Type B pancreatic cell (in vitro differentiated cells): ENCODE measurements around the gene ADIPOR2. TPM values are rescaled to one million over a fixed set of nuclear protein-coding genes. Genes with fewer than 3 reads are reported as not detected.
A peak's percentile ranks its signal among the peaks of the same experiment; 100 is the strongest.

ENCODE experiments used
- DNase-seq: peaks from one replicate; pipeline ENCODE4 v3.0.0; 2021; ENCODE audit warnings: mixed read lengths; ENCODE audit not compliant: unreplicated experiment; ENCODE audit errors: extremely low spot score
- H3K27ac Mint-ChIP-seq: 2 replicates; pipeline ENCODE4 v1.8.0; 2021; ENCODE audit warnings: mild to moderate bottlenecking, mixed read lengths
- H3K27me3 Mint-ChIP-seq: 2 replicates; pipeline ENCODE4 v1.8.0; 2021; ENCODE audit warnings: mixed read lengths
- H3K36me3 Mint-ChIP-seq: 2 replicates; pipeline ENCODE4 v1.8.0; 2021; ENCODE audit warnings: mixed read lengths
- H3K4me1 Mint-ChIP-seq: one replicate; pipeline ENCODE4 v1.8.0; 2021; ENCODE audit warnings: mixed read lengths; ENCODE audit not compliant: unreplicated experiment
- H3K4me3 Mint-ChIP-seq: 2 replicates; pipeline ENCODE4 v1.8.0; 2021; ENCODE audit warnings: mild to moderate bottlenecking, mixed read lengths
- H3K9me3 Mint-ChIP-seq: 2 replicates; pipeline ENCODE4 v1.8.0; 2021; ENCODE audit warnings: mixed read lengths
- total RNA-seq: library from RNA; stranded (reverse); gene quantifications from 2 replicates; pipeline ENCODE4 v1.2.1, GENCODE V29; 2021; ENCODE audit warnings: low replicate concordance
- TF ChIP-seq, protein P1 (sequence below): fragments of 200-600 bp; sonication (generic); conservative IDR thresholded peaks from 2 replicates; pipeline ENCODE4 v1.5.0; 2021; ENCODE audit warnings: antibody characterized with exemption, mild to moderate bottlenecking

ADIPOR2 gene
- total RNA-seq, 1 donor from 2014 or later, result 49.2 TPM

DNA sequence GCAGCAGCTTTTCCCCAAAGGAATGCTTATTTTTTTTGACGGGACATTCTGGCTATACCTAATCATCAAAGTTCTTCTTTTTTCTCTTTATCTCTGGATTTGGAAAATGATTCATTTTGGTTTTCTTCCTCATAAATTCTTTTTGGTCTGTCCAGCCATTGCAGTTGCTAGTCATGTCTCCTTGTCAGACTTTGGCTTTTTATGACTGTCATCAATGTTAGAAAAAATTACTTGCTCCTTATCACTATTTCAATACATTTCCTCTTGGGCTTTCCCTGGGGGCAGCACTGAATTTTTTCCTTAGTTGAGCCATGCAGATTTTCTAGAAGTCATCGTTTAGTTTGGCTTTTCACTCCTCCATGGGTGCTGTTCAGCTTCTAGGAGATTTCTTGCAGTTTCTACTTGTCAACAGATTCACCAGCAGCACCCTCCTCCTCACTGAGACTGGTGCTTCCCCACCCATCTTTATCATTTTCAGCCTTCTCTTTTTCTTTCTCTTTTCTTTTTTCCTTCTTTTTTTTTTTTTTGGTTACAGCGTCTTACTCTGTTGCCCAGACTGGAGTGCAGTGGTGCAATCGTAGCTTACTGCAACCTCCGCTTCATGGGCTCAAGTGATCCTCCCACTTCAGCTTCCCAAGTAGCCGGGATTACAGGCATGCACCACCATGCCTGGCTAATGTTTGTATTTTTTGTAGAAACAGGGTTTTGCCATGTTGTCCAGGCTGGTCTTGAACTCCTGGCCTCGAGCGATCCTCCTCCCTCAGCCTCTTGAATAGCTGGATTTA, 5.2 kb downstream of the ADIPOR2 start:
- DNase-seq, result no peak
- no peak overlapping the region for H3K4me3 Mint-ChIP-seq
- H3K4me1 Mint-ChIP-seq, result peaks cover 30% of the 10 kb centered on the region
- TF ChIP-seq, protein P1, sequence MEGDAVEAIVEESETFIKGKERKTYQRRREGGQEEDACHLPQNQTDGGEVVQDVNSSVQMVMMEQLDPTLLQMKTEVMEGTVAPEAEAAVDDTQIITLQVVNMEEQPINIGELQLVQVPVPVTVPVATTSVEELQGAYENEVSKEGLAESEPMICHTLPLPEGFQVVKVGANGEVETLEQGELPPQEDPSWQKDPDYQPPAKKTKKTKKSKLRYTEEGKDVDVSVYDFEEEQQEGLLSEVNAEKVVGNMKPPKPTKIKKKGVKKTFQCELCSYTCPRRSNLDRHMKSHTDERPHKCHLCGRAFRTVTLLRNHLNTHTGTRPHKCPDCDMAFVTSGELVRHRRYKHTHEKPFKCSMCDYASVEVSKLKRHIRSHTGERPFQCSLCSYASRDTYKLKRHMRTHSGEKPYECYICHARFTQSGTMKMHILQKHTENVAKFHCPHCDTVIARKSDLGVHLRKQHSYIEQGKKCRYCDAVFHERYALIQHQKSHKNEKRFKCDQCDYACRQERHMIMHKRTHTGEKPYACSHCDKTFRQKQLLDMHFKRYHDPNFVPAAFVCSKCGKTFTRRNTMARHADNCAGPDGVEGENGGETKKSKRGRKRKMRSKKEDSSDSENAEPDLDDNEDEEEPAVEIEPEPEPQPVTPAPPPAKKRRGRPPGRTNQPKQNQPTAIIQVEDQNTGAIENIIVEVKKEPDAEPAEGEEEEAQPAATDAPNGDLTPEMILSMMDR, result no peak
- H3K27ac Mint-ChIP-seq, result peak overlapping the region; percentile 61
- H3K36me3 Mint-ChIP-seq, result peaks cover 36% of the 10 kb centered on the region
- peaks cover 2% of the 10 kb centered on the region for H3K27me3 Mint-ChIP-seq
- H3K9me3 Mint-ChIP-seq, result no peaks in the 10 kb centered on the region

DNA sequence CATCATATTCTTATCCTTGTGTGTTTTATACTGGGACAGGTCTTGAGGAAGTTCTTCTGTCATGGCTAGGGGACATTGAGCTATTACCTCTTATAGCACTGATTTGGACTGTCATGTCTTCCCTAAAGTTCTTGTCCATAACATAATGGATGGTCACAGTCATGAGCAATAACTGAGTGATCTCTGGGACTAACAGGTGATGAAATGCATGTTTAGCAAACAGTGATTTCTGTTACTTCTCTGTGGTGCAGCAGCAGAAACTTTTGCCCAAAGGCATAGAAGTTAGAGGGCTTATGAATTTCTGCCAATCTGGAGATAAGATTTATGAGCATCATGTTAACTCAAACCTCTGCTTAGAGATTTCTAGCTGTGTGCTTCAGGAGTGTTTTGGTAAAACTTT, 5.9 kb downstream of the ADIPOR2 start:
- TF ChIP-seq, protein P1, result no peak
- no peaks in the 10 kb centered on the region for H3K27me3 Mint-ChIP-seq
- DNase-seq, result no peak
- H3K27ac Mint-ChIP-seq, result peak overlapping the region; percentile 34
- H3K9me3 Mint-ChIP-seq, result no peaks in the 10 kb centered on the region
- no peak overlapping the region for H3K4me3 Mint-ChIP-seq
- H3K4me1 Mint-ChIP-seq, result peaks cover 30% of the 10 kb centered on the region
- H3K36me3 Mint-ChIP-seq, result peaks cover 33% of the 10 kb centered on the region

DNA sequence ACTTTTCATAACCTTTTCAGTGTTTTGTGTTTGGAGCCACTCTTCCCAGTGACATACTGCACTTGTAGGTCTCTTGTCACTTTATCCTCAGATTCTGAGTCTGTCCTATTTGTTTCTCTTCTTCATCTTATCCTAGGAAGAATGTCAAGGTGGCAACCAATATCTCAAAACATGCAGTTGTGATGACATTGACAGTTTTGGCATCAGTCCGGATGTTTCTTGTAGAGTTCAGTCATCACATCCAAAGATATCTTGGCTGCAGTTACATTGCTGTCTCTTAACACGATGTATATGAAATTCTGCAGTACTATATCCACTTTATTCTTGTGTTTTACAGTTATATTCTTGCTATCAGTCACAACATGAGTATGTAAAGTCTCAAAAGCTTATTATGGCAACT, 6.4 kb downstream of the ADIPOR2 start:
- H3K4me3 Mint-ChIP-seq, result no peak overlapping the region
- DNase-seq, result no peak
- H3K36me3 Mint-ChIP-seq, result peaks cover 34% of the 10 kb centered on the region
- no peaks in the 10 kb centered on the region for H3K9me3 Mint-ChIP-seq
- peaks cover 26% of the 10 kb centered on the region for H3K4me1 Mint-ChIP-seq
- no peaks in the 10 kb centered on the region for H3K27me3 Mint-ChIP-seq
- peak overlapping the region; percentile 34 for H3K27ac Mint-ChIP-seq
- TF ChIP-seq, protein P1, result no peak

DNA sequence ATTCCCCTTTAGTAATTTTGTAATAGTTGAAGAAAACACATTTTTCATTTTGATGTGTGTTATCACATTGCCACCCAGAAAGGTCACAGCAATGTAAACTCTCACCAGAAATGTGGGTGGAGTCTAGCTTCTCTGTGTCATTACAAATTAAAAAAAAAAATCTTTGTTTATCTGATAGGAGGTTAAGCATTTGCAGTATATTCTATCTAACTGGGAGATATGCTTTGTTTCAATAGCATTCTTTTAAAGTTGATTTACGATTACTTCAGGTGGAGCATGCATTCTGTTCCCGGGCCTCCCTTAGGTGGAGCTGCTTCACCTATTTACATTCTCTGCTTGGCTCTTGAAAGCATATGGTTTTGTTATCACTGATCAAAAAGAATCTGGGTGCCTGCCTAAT, 7.8 kb downstream of the ADIPOR2 start:
- peaks cover 24% of the 10 kb centered on the region for H3K4me1 Mint-ChIP-seq
- no peaks in the 10 kb centered on the region for H3K9me3 Mint-ChIP-seq
- peaks cover 36% of the 10 kb centered on the region for H3K36me3 Mint-ChIP-seq
- TF ChIP-seq, protein P1, result no peak
- no peak overlapping the region for H3K4me3 Mint-ChIP-seq
- H3K27ac Mint-ChIP-seq, result peak overlapping the region; percentile 58
- no peak for DNase-seq
- no peaks in the 10 kb centered on the region for H3K27me3 Mint-ChIP-seq

DNA sequence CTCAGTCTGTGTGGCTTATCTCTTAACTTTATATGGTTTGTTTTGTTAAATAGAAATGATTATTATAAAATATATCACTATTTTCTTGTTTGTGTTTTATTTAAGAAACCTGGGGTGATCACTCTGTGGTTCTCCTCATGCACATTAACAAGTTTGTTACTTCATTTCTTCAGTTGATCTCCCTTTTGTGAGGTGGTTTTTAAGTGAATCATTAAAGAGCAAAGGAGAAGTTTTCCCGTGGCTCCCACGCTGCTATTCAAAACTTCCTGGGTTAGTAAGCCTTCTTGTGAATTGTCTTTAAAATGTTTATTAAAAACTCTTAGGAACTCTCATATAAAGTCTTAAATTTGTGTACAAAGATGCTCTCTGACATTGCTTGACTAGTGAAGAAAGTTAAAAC, 11.8 kb downstream of the ADIPOR2 start:
- Mint-ChIP-seq H3K4me3 (no peak overlapping the region), H3K36me3 (peaks cover 32% of the 10 kb centered on the region), H3K27ac (no peak overlapping the region), H3K4me1 (peaks cover 5% of the 10 kb centered on the region), H3K9me3 (peaks cover 4% of the 10 kb centered on the region), H3K27me3 (no peaks in the 10 kb centered on the region)
- DNase-seq, result no peak
- TF ChIP-seq, protein P1, result no peak
